HCT116 (cell line): ENCODE data around the gene MTA1.

Experiments
- CTCF ChIP-seq, 3 experiments: fragments of 200-600 bp in 1 of 3; sonication (generic) in 1 of 3; IDR thresholded peaks in 2 of 3; conservative IDR thresholded peaks in 1 of 3; 2 replicates each; pipeline ENCODE4 v1.5.1; 2012 to 2017; ENCODE audit warnings: low read depth in 2 of 3, low read length in 2 of 3, antibody characterized with exemption in 1 of 3, borderline replicate concordance in 1 of 3, control low read depth in 1 of 3, mild to moderate bottlenecking in 1 of 3, mixed read lengths in 1 of 3, mixed run types in 1 of 3, moderate library complexity in 1 of 3; ENCODE audit not compliant: insufficient read depth in 1 of 3
- EZH2 ChIP-seq: fragments of 200-600 bp; sonication (generic); IDR thresholded peaks from 2 replicates; pipeline ENCODE4 v1.6.1; 2017; ENCODE audit warnings: antibody characterized with exemption, mixed run types
- EZH2phosphoT487 ChIP-seq: fragments of 200-600 bp; IDR thresholded peaks from 2 replicates; pipeline ENCODE4 v1.6.1; 2018; ENCODE audit warnings: antibody characterized with exemption, borderline replicate concordance
- POLR2AphosphoS5 ChIP-seq: IDR thresholded peaks from 2 replicates; pipeline ENCODE4 v1.6.1; 2011; ENCODE audit warnings: mild to moderate bottlenecking, low read depth, low read length, moderate library complexity
- TCF7L2 ChIP-seq: IDR thresholded peaks from 2 replicates; pipeline ENCODE4 v1.7.0; 2011; ENCODE audit warnings: borderline replicate concordance, inconsistent platforms; ENCODE audit not compliant: insufficient read depth, insufficient read length; ENCODE audit errors: extremely low read depth

DNA sequence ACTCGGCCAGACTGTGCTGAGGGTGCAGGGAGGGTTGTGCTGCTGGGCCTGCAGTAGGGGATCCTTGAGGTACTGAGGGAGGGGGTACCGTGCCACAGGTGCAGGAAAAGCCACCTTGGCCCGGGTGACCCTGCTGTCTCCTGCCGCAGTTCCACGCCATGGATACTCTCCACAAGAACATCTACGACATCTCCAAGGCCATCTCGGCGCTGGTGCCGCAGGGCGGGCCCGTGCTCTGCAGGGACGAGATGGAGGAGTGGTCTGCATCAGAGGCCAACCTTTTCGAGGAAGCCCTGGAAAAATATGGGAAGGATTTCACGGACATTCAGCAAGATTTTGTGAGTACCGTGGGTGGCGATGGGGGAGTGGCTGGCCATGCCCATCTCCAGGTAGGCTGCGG, 41.0 kb downstream of the MTA1 start:
- TF ChIP-seq EZH2 (no peak), CTCF (IDR thresholded peaks at IDR 0.05 in 2 of 3, conservative IDR thresholded peaks at IDR 0.05 in 1 of 3; ENCODE audit: borderline replicate concordance in 1 of 3, insufficient read depth in 1 of 3, low read depth in 2 of 3, low read length in 2 of 3) (no peak), EZH2phosphoT487 (no peak), POLR2AphosphoS5 (no peak), TCF7L2 (no peak)
